HPDE6-E6E7 (cell line): Measurements from ENCODE around the gene WBP2NL.

Experiments used
- DNase-seq: peaks from one replicate; pipeline ENCODE4 v3.0.0; 2011; ENCODE audit warnings: missing footprints; ENCODE audit errors: extremely low spot score

Gene WBP2NL

DNA sequence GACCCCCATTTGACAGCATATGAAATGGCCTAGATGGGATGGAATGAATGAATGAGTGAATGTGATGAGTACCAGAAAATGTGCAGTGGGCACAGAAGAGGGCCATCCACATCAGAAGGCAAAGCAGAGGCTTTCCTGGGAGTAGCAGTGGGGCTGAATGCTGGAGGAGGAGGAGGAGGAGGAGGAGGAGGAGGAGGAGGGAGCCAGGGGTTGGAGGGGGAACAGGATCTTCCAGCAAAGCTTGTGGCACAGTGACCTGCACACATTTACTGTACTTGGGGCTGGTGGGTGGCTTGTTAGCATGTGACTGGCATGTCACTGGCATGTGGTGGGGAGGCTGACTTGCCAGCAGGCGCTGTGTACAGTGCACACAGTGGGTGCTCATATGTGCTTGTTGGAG is 19.9 kb upstream of the WBP2NL start:
- DNase-seq = no peak

- DNase-seq = no peak
These were observed 19.0 kb upstream of the WBP2NL start for GRCh38 chr22:41979423-41980250.

DNA sequence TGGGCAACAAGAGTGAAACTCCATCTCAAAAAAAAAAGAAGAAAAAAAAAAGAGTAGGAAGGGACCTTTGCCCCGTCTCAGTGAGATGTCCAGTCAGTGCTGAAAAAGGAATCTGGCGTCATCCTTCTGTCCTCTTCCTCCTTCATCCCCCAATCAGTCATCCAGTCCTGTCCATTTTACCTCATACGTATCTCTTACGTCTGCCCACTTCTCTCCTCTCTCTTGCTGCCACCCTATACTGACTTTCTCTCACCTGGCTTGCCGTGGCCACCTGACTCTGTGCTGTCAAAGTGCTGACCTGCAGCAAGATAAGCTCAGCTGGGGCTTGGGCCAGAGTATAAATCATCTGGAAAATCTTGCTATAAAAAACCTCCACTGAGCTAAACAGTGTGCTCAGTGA is 15.7 kb upstream of the WBP2NL start:
- no peak for DNase-seq

GRCh38 chr22:41983513-41984405 is 14.8 kb upstream of the WBP2NL start:
- DNase-seq = no peak

DNA sequence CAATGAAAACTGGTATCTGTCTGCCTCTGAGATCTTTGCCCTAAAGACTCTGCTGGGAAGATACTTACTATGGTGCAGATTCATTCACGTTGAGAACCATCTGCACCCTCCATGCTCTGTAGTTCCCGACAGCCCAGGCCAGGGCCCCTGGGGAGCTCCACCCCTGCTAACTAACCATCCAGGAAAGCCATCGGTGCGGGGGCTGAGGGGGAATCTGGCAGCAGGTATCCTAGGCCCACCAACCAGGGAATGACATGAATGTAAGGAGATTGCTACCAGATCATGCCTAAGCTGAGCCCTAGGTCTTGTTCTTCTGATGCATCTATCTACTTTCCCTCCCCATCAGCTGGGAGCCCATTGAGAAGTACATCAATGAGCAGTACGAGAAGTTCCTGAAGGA is 11.3 kb upstream of the WBP2NL start:
- no peak for DNase-seq

DNA sequence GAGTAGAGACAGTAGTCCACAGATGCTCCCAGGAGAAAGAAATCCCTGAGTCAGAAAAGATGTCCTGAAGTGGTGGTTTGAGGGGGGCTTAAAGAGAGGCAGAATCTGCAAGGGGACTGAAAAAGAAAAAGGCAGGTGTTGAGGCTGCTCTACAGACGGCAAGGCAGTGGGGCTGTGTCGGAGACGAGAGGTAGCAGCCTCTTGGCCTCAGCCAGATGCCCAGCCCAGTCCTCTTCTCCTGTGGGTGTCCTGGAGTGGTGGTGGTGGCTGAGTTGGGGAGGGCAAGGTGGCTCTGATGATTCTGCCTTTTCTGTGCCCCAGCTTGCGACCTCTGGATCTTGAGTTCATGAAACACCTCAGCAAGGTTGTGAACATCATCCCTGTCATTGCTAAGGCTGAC is 9.3 kb upstream of the WBP2NL start:
- no peak for DNase-seq

DNA sequence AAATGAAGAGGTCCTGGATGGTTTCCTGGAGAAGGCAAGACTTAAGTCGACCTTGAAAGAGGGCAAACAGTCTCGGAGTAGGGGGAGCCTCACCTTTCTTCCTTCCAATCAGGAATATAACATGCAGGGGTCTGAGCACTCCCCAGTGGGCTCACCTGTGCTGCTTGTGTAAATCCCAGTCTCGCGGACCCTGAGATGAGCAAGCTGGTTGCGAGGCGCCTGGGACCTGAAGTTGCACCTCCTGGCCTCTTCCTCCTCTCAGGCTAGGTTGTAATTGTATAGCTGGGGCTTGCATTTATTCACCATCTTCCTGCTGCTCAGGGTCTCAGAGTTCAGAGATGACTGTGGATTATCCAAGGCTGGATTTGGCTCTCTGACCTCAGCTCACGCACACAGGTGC is 7.5 kb upstream of the WBP2NL start:
- no peak for DNase-seq

GRCh38 chr22:41992496-41992895 is 6.1 kb upstream of the WBP2NL start:
- no peak for DNase-seq

GRCh38 chr22:41995211-41995610 is 3.4 kb upstream of the WBP2NL start:
- no peak for DNase-seq

GRCh38 chr22:41996826-41997225 is 1.8 kb upstream of the WBP2NL start:
- no peak for DNase-seq

- DNase-seq = no peak
These were observed 1.9 kb downstream of the WBP2NL start for GRCh38 chr22:42000466-42000865.

DNA sequence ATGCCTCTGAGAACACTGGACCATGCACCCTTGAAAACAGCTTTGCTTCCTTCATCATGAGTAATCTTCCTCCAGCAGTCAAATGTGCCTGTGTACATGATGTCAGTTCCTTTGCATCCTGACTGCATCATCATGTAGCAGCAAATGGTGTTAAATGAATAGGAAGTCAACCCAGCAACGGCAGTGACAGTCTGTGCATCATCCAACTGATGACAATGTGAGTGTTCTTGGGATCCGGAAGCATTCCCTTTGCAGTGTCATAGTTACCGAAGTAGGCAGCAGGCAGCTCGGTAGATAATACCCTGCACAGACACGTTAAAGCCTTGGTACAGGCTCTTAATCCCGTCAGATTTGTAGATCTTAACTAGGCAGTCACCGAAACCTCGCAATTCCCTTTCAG is 2.5 kb downstream of the WBP2NL start:
- DNase-seq = no peak

GRCh38 chr22:42001706-42002105 is 3.1 kb downstream of the WBP2NL start:
- no peak for DNase-seq

- DNase-seq = no peak
These were observed 9.3 kb downstream of the WBP2NL start for GRCh38 chr22:42007922-42008321.

DNA sequence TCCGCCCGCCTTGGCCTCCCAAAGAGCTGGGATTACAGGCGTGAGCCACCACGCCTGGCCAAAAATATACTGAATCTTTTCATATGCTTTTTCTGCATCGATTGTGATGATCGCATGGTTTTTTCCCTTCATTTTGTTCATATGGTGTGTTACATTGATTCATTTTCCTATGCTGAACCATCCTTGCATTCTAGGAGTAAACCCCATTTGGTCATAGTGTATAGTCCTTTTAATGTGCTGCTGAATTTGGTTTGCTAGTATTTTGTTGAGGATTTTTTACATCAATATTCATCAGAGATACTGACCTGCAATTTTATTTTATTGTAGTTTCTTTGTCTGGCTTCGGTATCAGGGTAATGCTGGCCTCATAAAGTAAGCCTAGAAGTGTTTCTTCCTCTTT is 12.2 kb downstream of the WBP2NL start:
- DNase-seq = no peak

DNA sequence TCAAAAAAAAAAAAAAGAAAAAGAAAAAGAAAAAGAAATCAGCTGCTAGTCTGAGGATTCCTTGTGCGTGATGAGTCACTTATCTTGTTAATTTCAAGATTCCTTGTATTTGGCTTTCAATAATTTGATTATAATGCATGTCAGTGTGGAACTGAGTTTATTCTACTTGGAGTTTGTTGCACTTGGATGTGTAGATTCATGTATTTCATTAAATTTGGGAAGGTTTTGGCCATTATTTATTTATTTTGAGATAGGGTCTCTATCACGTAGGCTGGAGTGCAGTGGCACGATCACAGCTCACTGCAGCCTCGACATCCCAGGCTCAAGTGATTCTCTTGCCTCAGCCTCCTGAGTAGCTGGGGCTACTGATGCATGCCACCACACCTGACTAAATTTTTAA is 14.8 kb downstream of the WBP2NL start:
- no peak for DNase-seq

GRCh38 chr22:42016111-42016510 is 17.5 kb downstream of the WBP2NL start:
- no peak for DNase-seq

GRCh38 chr22:42018224-42018623 is 19.6 kb downstream of the WBP2NL start:
- no peak for DNase-seq

DNA sequence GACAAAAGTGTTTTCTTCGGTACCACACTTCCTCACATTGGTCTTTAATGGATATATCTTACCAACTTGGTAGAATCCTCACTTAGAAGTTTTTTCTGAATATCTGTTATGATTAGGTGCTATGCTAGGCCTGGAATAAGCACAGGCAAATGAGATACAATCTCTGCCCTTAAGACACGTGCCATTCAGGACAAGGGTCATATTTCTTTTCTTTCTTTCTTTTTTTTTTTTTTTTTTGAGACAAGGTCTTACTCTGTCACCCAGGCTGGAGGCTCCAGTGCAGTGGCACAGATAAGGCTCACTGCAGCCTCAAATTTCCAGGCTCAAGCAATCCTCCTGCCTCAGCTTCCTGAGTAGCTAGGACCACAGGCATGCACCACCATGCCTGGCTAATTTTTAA is 23.0 kb downstream of the WBP2NL start:
- no peak for DNase-seq

GRCh38 chr22:42022162-42022847 is 23.7 kb downstream of the WBP2NL start:
- peak; percentile 71 for DNase-seq

DNA sequence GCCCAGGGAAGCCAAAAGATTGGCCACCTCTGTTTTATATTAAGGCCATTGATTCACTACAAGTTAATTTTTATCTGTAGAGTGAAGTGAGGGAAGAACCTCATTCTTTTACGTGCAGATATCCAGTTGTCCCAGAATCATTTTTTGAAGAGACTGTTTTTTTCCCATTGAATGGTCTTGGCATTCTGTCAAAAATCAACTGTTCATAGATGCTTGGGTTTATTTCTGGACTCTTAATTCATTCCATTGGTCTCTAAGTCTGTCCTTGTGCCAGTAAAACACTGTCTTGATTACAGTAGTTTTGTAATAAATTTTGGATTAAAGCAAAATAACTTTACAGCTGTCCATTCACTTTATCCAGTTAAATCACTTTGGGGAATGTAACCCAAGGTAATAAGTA is 26.8 kb downstream of the WBP2NL start:
- no peak for DNase-seq

GRCh38 chr22:42026705-42027104 is 28.1 kb downstream of the WBP2NL start:
- DNase-seq = no peak
